GM18519 (cell line): Measurements from ENCODE around the gene HGS.

Experiments used
- ATAC-seq: cut with Tn5 transposase; IDR thresholded peaks from one replicate; pipeline ENCODE4 v1.9.1; 2021; ENCODE audit warnings: mild to moderate bottlenecking, moderate library complexity; ENCODE audit not compliant: unreplicated experiment, low FRiP score

The HGS gene

GRCh38 chr17:81683208-81683583 lies 615 bp upstream of the HGS start:
- ATAC-seq: no peak

- ATAC-seq: no peak
Measured at GRCh38 chr17:81684442-81684911, 666 bp downstream of the HGS start.

- ATAC-seq: no peak
Measured at GRCh38 chr17:81685108-81685507, 1.3 kb downstream of the HGS start.

- no peak for ATAC-seq
Measured at GRCh38 chr17:81686614-81687013, 2.8 kb downstream of the HGS start.

- ATAC-seq: no peak
Measured at GRCh38 chr17:81687770-81688541, 4.1 kb downstream of the HGS start.

- ATAC-seq: no peak
Measured at GRCh38 chr17:81688616-81689015, 4.8 kb downstream of the HGS start.

- no peak for ATAC-seq
Measured at GRCh38 chr17:81690066-81690465, 6.3 kb downstream of the HGS start.

GRCh38 chr17:81690549-81690948 lies 6.7 kb downstream of the HGS start:
- ATAC-seq: no peak

- no peak for ATAC-seq
Measured at GRCh38 chr17:81691196-81691595, 7.4 kb downstream of the HGS start.

GRCh38 chr17:81691608-81692007 lies 7.8 kb downstream of the HGS start:
- ATAC-seq: no peak

- ATAC-seq: no peak
Measured at GRCh38 chr17:81693509-81694210, 9.8 kb downstream of the HGS start.

GRCh38 chr17:81694810-81695209 lies 11.0 kb downstream of the HGS start:
- ATAC-seq: no peak

- no peak for ATAC-seq
Measured at GRCh38 chr17:81695211-81695610, 11.4 kb downstream of the HGS start.

- no peak for ATAC-seq
Measured at GRCh38 chr17:81695801-81696200, 12.0 kb downstream of the HGS start.

GRCh38 chr17:81696218-81696941 lies 12.6 kb downstream of the HGS start:
- no peak for ATAC-seq

- no peak for ATAC-seq
Measured at GRCh38 chr17:81697261-81698044, 13.6 kb downstream of the HGS start.

GRCh38 chr17:81700353-81701287 lies 16.8 kb downstream of the HGS start:
- ATAC-seq: no peak

- no peak for ATAC-seq
Measured at GRCh38 chr17:81701288-81702071, 17.7 kb downstream of the HGS start.
